AG04450 (cell line): ENCODE data around the gene FUCA1. TPM values are rescaled to one million over a fixed set of nuclear protein-coding genes. Genes with fewer than 3 reads are reported as not detected.

Experiments used
- CTCF ChIA-PET: fragments of 300-600, 350-600 bp; formaldehyde crosslinking; extraction: SDS; loops from one replicate; lab custom pipeline; 2022; ENCODE audit warnings: antibody characterized with exemption, inconsistent platforms; lab: Charles Lee
- POLR2A ChIA-PET: fragments of 350-600 bp; formaldehyde crosslinking; extraction: SDS; loops from one replicate; lab custom pipeline; 2021; ENCODE audit warnings: antibody characterized with exemption, inconsistent platforms; lab: Yijun Ruan, JAX
- DNase-seq: peaks from one replicate; pipeline ENCODE4 v3.0.0-alpha.2; 2011; ENCODE audit warnings: low read depth, low spot score
- H3K27ac ChIP-seq: one replicate; pipeline ENCODE4 v1.5.1; 2012; ENCODE audit warnings: low read depth, low read length, control low read depth
- H3K27me3 ChIP-seq: one replicate; pipeline ENCODE4 v1.6.0; 2012; ENCODE audit warnings: low read length; ENCODE audit not compliant: control insufficient read depth, insufficient read depth
- H3K4me3 ChIP-seq: 2 replicates; pipeline ENCODE4 v1.5.1; 2011; ENCODE audit warnings: mild to moderate bottlenecking, low read depth, low read length, control low read depth
- H3K9me3 ChIP-seq: 2 replicates; pipeline ENCODE4 v1.5.1; 2012; ENCODE audit warnings: low read length; ENCODE audit not compliant: control insufficient read depth, insufficient read depth
- CTCF ChIP-seq: IDR thresholded peaks from 2 replicates; pipeline ENCODE4 v1.5.1; 2011; ENCODE audit warnings: low read depth, low read length, control low read depth, inconsistent platforms
- polyA plus RNA-seq: library from polyadenylated mRNA; depleted of rRNA; stranded (reverse); fragments of >200 nt; gene quantifications from 2 replicates; pipeline ENCODE4 v1.2.3, GENCODE V29; 2011

Gene FUCA1
- polyA plus RNA-seq, 1 experiment: 3.9 TPM

GRCh38 chr1:23913212-23913880 lies 45.3 kb upstream of the FUCA1 start, which contains the start of gene CNR2:
TSS of gene CNR2 (minus strand) at chr1:23913362. CDS start at chr1:23875617, 37,745 bp downstream.
- no peaks in the 10 kb centered on the region for H3K9me3 ChIP-seq
- ChIA-PET CTCF (interaction anchor here (1.6 kb wide), 1 partner anchor 141 kb away, joined by 6 read pairs; no protein-coding TSS in a partner anchor), POLR2A (no interaction called here)
- no peak for TF ChIP-seq CTCF
- DNase-seq: no peak
- no peak within 1 kb of the TSS for H3K4me3 ChIP-seq
- H3K27ac ChIP-seq: no peak within 1 kb of the TSS
- peaks cover 10% of the 10 kb centered on the region for H3K27me3 ChIP-seq

DNA sequence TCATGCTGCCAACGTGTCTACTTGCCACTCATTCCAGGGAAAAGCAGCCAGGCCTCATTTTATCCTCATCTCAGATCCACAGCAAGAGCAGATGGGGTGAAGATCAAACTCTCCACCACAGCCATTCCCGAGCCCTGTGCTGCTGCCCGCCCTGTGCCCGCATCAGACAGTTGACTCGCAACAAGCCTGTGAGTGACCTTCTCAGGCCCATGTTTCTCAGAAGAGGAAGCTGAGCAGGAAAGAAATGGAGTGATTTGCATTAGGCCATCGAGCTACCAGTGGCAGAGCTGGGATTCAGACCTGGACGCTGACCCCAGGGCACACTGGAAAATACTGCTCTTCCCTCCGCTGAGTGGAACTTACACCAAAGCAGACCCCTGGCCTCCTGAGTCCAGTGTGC lies 43.8 kb upstream of the FUCA1 start:
- POLR2A ChIA-PET: no interaction called here

DNA sequence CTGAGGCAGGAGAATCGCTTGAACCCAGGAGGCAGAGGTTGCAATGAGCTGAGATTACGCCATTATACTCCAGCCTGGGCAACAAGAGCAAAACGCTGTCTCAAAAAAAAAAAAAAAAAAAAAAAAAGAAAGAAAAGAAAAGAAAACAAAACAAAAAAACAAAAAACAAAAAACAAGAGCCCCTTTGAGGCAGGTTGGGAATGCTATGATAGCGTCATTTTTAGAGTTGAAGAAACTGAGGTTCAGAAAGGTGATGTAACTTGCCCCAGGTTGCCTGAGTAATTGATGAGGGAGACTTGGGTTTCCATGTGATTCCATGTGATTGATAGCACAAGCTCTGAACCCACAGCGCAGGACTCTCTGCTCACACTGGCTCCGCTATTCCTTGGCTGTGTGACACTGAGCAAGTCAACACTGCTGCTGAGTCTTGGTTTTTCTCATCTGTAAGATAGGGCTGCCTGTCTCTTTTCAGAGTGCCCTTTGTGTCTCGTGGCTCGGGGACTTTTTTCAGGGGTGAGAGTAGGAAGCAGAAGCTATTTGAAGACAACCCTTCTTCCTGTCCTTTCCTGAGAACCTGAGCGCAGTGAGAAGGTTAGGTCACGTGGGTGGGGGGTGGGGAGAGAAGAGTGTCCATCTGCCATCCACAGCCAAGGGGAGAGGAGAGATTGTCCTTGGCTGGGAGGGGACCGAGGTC lies 42.6 kb upstream of the FUCA1 start:
- H3K9me3 ChIP-seq: no peaks in the 10 kb centered on the region
- H3K27me3 ChIP-seq: peaks cover 20% of the 10 kb centered on the region
- no peak overlapping the region for H3K27ac ChIP-seq
- no peak for TF ChIP-seq CTCF
- H3K4me3 ChIP-seq: no peak overlapping the region
- ChIA-PET CTCF (interaction anchor here (0.7 to 1.2 kb wide), 3 partner anchors 117 to 357 kb away, joined by 3 to 5 read pairs (median 5); no protein-coding TSS in a partner anchor), POLR2A (no interaction called here)
- DNase-seq: no peak

More for the DNA sequence above, 43.8 kb upstream of the FUCA1 start:
- DNase-seq: no peak
- Histone ChIP-seq H3K9me3 (no peaks in the 10 kb centered on the region), H3K27ac (no peak overlapping the region), H3K27me3 (peaks cover 14% of the 10 kb centered on the region), H3K4me3 (no peak overlapping the region)
- TF ChIP-seq CTCF: no peak
- CTCF ChIA-PET: interaction anchor here (1.0 kb wide), 1 partner anchor 140 kb away, joined by 3 read pairs; no protein-coding TSS in a partner anchor

- POLR2A ChIA-PET: no interaction called here
- TF ChIP-seq CTCF: no peak
- Histone ChIP-seq H3K27me3 (peaks cover 25% of the 10 kb centered on the region), H3K27ac (no peak overlapping the region), H3K4me3 (no peak overlapping the region), H3K9me3 (no peaks in the 10 kb centered on the region)
- CTCF ChIA-PET: interaction anchor here (0.7 to 1.2 kb wide), 2 partner anchors 118 to 138 kb away, joined by 5 read pairs; no protein-coding TSS in a partner anchor
- DNase-seq: no peak
These were observed 42.1 kb upstream of the FUCA1 start for GRCh38 chr1:23910144-23910543.

- H3K4me3 ChIP-seq: no peak overlapping the region
- TF ChIP-seq CTCF: no peak
- ChIA-PET POLR2A (interaction anchor here (0.5 kb wide), 1 partner anchor 19 kb away, joined by 5 read pairs; no protein-coding TSS in a partner anchor), CTCF (interaction anchor here (1.2 kb wide), 1 partner anchor 138 kb away, joined by 5 read pairs; no protein-coding TSS in a partner anchor)
- H3K9me3 ChIP-seq: no peaks in the 10 kb centered on the region
- no peak overlapping the region for H3K27ac ChIP-seq
- no peak for DNase-seq
- peaks cover 32% of the 10 kb centered on the region for H3K27me3 ChIP-seq
These were observed 41.3 kb upstream of the FUCA1 start for GRCh38 chr1:23909412-23909811.
